GM21528 (cell line): ENCODE measurements around the gene KLHDC8A.
"Not testable (repeated sequence)": the region's sequence is repeated elsewhere in the genome, so short reads cannot be mapped to it uniquely, and the experiment has no call there.

Source experiments
- ATAC-seq: cut with Tn5 transposase; IDR thresholded peaks from one replicate; pipeline ENCODE4 v1.9.1; 2021; ENCODE audit warnings: mild to moderate bottlenecking, moderate library complexity; ENCODE audit not compliant: unreplicated experiment, low FRiP score

KLHDC8A gene

DNA sequence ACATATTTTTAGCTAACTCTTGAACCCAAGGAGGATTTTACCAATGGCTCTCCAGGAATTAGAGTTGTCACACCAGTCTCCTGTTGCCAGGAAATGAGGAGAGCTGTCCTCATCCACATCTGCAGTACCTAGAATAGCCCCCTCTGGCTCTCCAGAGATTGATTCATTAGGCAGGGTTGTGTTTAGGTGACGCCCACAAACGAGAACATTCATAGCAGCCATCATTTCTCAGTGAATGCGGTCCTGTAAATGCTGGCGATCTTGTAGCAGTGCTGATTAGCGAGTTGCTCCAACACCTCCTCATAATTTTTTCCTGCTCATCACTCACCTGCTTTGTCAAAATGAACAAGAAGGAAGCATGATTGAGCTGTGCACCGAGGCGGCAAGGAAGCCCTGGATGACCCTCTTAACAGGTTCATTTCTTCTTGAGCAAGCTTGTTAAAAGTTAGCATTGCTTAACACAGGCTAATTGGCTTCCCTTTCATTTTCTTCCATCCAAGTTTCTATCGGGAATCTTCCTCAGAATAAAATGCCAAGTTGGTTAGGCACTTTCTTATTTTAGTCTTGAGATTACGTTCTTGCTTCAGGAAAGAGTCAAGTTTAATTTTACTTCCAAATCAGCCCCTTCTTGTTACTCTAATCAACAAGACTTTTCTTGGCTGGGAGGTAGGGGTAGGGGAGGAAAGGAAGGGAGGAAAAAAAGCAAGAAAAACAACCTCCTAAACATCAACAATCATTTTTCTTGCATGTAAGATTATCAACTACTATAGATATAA, 16.5 kb upstream of the KLHDC8A start:
- ATAC-seq = no peak

DNA sequence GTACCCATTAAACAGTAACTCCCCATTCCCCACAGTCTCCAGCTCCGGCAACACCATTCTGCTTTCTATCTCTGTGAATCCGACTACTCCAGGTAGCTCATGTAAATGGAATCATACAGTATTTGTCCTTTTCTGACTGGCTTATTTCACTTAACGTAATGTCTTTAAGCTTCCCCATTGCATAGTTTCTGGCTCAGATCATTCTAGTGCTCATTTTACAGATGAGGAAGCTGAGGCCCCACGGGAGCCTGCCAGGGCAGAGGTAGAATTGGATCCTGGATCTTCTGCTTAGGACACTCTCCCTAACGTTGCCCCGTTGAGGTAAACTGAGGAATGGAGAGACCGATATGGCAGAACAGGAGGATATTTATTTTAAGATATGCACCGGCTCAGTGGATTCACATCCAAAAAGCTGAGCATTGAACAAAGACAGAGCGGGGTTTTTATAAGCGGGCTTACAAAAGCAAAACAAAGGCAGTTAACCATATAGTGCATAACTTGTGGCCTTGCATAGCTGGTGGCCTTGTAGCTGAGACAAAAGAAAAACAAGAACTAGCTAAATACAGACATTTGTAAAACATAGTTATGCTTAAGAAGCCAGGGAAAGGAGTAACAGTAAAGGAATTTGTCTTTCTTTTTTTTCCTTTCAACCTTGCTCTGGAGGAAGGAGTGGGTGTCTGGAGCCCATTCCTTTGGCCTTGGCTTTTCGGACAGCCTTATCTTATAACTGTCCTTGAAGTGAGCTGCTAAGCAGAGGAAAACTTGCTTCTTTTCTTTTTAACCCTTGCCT, 15.3 kb upstream of the KLHDC8A start:
- no peak for ATAC-seq

- ATAC-seq = no peak
Measured at GRCh38 chr1:205370780-205371179, 14.1 kb upstream of the KLHDC8A start.

GRCh38 chr1:205369701-205370123, 13.0 kb upstream of the KLHDC8A start:
- no peak for ATAC-seq

GRCh38 chr1:205368478-205368877, 11.8 kb upstream of the KLHDC8A start:
- no peak for ATAC-seq

DNA sequence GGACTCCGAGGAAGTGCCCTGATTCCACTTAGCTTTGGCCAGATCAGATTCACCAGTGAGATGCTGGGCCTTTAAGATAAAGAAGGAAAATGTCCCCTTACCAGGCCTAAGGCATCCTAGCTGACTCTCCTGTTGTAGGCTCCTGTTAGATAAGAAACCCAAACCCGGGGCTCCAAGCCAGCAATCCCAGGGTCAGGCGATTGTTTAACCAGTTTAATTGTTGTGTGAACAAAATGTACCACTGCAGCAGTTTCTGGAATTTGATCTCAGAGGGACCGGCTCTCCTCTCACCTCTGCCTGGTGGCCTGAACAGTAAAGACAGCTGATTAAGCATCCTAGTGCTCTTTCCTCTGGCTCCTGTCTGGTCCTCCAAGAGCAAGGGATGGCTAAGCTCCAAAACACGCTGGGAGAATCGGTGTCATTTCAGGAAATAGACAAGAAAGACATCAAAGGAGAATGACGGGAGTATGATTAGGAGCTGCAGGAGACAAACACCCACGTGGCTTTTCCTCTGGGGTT, 9.3 kb upstream of the KLHDC8A start:
- no peak for ATAC-seq

DNA sequence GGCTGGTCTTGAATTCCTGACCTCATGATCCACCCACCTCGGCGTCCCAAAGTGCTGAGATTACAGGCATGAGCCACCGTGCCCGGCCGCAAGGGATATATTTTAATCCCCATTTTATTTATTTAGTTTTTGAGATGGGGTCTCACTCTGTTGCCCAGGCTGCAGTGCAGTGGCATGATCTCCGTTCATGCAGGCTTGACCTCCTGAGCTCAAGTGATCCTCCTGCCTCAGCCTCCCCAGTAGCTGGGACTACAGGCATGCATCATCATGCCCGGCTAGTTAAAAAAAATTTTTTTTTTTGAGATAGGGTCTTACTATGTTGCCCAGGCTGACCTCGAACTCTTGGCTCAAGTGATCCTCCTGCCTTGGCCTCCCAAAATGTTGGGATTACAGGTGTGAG, 8.4 kb upstream of the KLHDC8A start:
- not testable (repeated sequence) for ATAC-seq

DNA sequence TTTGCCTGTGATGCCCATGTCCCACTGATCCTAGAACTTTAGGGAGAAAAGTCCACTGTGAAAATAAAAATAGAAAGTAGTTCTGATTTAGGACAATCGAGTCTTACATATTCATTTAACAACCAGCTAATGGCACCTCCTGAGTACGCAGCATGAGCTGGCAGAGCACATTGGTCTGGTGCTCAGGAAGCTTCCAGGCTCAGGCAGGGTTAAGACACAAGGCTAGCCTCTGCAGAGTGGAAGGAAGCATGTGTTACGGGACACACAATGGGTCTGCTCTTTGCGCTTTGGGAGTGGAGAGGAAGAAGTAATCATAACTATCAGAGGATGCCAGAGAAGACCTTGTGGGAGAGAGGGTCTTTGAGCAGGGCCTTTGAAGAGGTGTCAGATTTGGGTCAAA, 4.2 kb upstream of the KLHDC8A start:
- no peak for ATAC-seq

DNA sequence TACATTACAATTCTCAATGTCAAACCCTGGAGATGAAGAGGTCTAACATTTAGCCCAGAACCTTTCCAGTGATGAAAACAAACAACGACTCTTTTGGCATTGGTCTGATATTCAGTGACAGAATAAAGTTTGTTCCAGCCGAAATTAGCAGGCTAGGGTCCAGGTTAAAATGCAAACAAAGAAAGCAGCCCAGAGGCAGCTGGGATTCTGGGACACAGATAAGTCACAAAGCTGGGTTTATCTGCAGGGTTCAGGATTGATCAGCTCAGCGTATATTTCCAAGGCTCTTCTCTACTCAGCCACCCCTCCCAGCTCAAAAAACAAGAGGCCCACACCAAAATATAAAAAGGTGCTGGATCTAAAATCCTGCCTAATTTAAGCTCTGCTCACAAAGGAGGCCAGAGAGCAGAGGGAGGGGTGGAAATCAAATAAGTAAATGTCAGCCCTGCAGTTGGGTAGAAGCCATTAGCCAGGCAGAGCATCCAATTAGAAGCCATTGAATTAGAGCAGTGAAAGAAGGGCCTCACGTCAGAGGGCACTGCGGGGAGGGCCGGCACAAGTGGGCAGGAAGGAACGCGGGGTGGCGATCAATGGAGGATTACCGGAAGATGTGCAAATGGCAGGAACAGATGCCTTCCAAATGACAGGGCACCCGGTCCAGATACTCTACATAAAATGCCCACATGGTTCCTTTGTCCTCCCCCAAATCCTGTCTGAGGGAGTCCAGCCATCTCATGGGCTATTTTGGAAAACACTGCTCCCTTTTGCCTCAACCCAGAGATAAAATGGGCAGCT, 3.2 kb upstream of the KLHDC8A start:
- ATAC-seq = no peak

DNA sequence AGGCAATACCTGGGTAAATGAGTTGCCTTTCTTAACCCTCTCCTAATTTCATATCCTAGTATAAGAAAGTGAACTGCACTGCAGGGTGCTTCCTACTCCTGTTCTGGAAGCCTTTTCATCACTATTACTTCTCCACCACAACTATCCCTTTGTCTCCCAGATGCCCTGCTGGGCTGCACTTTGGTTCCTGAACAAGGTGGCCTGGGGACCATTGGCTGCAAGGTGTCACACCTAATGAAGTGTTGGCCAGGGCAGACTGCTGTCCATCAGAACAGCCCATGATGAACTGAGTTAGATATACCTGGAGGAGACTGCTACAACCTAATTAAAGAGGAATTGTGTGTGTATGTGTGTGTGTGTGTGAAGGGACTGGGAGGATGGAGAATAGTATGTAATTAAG, 1.9 kb upstream of the KLHDC8A start:
- ATAC-seq = no peak

DNA sequence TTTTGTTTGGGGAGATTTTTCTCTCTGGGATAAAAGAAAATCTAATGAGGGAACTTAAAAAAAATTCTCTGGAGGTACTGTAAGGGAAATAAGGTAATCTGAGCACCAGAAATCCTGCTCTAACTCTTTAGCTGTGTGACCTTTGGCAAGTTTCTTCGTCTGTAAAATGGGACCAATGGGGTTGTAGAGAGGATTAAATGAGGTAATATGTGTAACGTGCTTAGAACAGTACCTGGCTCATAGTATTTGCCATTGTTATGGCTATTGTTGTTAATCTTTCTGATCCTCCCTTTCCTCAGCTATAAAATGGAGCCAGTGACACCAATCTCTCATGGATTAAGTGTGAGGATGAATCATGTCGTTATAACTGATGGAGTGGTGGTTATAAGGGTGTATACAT, 845 bp upstream of the KLHDC8A start:
- ATAC-seq = no peak

DNA sequence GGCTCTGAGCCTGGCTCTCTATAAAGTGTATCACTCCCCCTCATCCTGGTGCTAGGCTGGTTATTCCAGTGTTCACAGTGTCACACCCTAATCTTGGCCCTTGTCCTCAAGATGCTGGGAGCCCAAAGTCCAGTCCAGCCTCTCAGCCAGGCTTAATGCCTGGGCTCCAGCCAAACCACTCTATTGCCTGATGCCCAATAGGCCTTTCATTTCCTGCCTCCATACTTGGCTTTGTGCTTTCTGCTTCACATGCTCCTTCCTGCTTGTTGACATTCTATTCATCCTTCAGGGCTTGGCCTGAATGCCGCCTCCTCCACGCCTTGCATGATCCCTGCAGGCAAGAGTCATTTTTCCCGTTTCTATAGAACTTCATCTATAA, 1.7 kb downstream of the KLHDC8A start:
- no peak for ATAC-seq

GRCh38 chr1:205354259-205355074, 2.3 kb downstream of the KLHDC8A start:
- ATAC-seq = no peak

- ATAC-seq = no peak
Measured at GRCh38 chr1:205353612-205354011, 3.1 kb downstream of the KLHDC8A start.

DNA sequence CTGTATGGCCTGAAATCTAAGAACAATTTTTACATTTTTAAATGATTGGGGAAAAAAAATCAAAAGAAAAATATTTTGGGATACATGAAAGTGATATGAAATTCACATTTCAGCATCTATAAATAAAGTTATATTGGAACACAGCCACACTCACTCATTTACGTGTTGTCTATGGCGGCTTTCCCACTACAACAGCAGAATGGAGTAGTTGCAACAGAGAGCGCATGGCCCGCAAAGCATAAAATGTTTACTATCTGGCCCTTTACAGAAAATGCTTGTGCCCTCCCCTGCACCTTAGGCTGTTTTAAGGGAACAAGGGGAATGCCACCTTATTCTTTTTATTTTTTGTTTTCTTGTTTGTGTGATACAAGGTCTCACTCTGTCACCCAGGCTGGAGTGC, 3.5 kb downstream of the KLHDC8A start:
- ATAC-seq = no peak

DNA sequence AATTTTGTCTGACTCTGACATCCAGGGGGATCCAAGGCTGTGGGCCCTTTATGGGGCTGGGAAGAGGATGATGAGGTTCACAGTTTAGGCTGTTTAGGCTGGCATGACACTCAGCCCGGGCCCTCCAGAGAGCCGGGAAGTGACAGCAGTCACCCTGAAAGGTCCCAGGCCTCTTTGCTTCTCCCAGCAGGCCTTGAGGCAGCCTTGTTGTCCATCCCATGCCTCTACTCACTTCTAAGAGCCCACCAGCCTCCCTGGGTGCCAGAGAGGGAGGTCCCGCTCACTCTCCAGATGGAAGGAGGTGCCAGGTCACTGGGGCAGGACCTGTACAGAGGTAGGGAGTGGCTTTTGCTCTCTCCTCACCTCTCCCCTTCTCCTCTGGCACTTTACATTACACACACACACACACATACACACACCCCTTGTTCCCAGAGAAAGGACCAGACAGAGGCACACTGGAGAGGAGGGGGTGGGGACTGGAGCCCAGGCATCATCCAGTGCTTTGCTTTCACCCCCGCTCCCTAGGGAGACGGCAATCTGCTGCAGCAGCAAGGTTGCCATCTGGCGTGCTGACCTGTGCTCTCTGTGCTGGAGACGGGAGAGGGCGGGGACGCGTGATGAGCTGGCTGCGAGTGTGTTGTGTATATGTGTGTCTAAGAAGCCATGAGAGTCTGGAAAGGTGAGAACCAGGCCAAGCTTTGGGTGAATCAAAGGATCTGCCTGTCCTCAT, 4.6 kb downstream of the KLHDC8A start:
- no peak for ATAC-seq

- no peak for ATAC-seq
Measured at GRCh38 chr1:205350691-205351141, 6.0 kb downstream of the KLHDC8A start.

- ATAC-seq = no peak
Measured at GRCh38 chr1:205350124-205350523, 6.6 kb downstream of the KLHDC8A start.
